Measurements from ENCODE around the gene CAPN9.

The CAPN9 gene

DNA sequence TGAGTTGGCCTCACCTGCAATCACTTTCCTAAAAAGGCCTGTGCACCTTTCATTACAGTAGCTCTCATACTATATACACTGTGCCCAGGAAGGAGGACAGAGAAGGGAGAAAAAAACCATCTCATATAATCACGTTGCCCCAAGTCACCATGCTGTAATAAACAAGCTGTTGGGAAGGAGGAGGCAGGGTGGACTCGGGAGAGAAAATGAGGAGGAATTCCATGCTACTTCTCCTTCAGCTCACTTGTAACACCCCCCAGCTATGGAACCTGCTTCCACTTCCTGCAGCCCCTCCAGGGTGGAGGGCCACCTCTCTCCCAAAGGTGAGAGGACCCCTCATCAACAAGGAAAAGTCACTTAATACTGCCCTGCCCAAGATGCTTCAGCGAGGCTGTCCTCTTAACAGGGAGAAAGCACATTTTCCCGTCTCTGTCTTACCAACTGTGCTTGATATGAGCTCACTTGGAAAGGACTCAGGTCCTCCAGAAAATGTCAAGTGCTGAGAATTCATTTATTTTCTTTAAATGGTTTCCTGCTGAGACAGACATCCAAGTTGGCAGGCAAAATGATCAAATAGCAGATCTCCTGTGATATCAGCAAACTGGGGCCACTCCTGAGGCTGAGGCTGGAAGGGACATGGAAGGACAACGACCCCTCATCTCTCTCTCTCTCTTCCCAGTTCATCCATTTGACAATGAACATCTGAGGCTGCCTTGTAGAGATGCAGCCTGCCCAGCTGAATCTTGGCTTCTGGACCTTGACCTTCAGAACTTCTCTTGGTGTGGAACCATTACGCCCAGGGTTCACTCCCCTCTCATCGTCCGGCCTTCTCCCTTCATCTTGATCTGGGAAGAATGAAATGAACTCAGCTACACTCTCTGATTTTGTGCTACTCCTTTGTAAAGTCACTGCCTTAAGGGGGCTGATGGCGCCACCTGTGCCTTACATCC, 54.0 kb downstream of the CAPN9 start:
- DNase-seq = no peak

DNA sequence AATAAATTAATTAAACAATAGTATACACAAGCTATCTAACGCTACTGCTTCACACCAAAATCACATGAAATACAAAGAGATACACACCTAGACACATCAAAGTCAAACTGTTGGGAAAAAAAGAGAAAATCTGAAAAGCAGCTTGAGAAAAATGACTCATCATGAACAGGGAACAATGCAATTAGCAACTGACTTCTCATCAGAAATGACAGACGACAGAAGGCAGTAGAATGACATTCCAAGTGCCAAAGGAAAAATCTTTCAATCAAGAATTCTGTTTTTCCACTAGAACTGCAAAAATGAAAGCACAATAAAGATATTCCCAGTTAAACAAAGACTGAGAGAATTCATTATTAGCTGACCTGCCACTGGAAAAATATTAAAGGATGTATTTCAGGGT, 57.2 kb downstream of the CAPN9 start:
- no peak for DNase-seq

DNA sequence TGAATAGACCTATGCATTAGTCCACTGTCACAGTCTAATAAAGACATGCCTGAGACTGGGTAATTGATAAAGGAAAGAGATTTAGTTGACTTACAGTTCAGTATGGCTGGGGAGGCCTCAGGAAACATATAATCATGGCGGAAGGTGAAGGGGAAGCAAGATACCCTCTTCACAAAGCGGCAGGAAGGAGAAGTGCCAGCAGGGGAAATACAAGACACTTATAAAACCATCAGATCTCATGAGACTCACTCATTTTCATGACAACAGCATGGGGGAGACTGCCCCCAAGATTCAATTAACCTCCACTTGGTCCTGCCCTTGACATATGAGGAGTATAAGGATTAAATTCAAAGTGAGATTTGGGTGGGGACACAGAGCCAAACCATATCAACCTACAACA, 59.4 kb downstream of the CAPN9 start:
- DNase-seq = no peak

DNA sequence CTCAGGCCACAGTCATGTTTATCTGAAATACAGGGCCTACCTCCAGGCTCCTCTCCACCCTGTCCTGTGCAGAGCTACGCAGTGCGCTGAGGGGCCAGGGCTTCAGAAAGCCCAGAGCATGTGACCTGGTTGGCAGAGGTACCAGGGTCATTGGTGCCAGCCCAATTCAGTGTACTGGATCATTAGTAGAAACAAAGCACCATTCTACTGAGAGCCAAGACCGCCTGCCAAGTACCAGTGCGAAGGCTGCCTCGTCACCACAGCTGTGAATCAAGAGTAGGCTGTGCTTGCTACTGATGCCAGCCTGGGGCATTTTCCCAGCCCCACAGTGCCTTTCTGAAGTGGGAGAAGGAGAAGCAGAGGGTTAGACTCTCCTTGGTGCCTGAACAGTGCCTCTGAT, 59.8 kb downstream of the CAPN9 start:
- DNase-seq = no peak

DNA sequence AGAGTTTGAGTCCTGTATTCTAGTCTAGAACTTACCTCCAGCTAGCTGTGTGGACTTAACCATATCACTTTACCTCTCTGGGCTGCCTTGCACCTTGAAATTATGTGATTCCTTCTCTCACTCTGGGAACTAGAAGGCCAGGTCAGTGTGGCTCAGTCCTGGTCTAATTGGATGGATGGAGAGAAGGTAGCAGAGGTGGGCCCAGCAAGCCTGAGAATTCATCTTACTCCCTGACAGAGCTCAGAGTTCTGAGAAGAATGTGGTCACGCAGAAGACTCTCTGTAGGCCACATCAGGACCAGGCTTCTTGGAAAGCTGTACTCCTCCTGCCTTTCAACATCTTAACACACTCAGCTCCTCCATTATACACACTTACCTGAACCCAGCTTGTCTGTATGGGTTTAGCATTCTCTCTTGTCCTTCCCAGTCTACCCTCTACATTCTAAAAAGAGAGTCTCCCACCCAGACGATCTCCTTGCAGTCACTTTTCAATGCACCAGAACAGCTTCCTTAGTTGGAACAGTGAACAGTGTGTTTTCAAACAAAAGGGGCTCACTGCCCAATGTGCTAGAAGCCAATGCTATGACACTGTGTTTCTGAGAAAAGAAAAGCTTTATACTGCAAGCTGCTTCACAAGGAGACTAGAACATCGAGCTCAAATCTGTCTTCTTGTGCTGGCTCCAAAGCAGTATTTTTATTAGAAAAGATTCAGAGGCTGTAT, 60.5 kb downstream of the CAPN9 start:
- no peak for DNase-seq

DNA sequence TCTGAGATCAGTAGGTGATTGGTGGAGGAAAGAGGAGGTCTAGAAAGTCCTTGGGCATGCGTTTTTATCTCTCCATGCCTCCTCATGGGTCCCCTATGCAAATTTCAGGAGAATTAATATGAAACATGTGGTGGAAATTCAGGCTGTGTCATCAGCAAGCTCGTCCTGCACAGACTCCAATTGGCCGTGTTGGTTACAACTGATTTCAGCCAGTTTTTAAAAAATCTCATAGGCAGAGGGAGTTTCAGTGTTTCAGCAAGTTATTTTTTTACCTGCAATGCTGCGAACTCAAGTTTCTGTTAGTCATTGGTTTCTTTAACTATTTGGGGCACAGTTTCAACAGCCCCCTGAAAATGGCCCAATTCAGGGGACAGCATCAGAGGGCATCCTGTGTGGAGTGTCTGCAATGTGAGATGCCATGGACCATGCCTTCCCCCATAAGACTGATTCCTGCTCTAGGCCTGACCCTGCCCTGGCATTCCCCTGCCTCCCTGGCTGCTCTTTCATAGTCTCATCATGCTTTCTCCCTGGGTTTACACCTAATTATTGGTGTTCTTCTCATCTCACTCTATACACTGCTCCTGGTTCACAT, 61.2 kb downstream of the CAPN9 start:
- DNase-seq = no peak

DNA sequence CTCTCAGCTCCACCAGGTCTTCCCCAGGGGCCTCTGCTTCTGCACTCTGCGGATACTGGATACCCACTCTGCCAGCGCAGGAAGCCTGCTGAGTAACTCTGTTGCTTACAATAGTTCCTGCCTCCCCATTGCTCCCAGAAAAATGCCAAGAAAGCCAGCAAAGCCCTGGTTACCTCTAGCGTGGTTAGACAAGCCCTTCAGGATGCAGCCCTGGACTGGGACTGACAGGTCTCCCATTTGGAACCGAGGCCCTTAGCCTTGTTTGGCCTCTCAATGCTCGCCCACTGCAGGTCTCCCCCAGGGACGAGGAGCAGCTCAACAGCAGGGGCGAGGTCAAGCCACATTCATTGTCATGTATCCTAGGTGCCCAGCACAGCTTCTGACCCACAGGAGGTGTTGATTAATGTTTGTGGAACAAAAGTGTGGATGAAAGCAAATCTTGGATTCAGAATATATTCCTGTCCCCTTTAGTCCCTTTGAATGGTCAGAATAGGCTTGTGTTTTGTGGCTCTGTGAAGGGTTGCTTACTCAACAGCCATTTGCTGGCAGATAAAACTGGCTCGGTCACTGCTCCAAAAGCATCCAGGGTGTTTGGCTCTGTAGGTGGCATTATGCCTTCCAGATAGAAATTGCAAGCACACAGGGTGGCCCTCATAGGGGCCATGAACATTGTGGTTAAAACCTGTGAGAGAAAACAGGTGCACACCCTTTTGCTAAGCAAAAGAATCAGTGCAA, 62.2 kb downstream of the CAPN9 start:
- DNase-seq = no peak

DNA sequence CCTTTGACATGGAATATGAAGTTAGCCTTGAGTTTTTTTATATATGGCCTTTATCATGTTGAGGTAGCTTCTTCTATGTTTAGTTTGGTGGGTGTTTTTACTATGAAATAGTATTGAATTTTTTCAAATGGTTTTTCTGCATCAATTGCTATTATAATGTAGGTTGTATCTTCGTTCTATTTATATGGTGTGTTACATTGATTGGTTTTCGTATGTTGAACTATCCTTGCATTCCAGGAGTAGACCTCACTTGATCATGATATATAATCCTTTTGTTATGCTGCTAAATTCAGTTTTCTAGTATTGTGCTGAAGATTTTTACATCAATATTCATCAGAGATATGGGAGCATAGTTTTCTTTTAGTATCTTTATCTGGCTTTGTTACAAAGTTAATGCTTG, 65.4 kb downstream of the CAPN9 start:
- DNase-seq = no peak

DNA sequence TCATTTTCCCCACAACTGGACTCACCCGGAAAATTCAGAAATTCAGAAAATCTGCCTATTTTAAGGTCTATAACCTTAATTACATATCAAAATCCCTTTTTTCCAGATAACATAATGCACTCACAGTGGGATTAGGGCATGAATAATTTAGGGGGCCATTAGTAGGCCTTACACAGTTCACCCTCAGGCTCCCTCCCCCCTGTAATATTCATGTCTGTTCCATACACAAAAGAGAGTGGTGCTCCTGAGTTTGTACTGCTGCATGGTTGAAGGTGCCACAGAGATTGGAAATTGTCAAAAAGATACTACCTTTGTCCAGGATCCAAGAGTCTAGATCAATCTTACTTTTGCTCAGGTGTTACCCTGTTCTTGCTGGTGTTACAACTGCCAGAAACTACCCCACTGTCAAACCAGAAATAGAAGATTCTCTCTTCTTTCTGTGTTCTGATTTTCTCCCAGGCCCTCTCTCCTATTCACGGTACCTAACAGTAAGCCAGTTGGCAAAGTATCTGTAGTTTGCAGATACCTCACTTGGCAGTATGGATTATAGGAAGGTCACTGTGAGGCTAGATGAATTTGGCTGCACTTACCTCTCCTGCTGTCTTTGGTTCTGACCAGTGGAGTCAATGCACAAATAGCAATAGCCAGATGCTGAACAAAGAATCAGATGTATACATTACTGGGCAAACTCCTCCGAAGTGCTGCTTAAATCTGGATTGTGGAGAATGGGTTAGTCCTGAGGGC, 67.9 kb downstream of the CAPN9 start:
- DNase-seq = no peak

DNA sequence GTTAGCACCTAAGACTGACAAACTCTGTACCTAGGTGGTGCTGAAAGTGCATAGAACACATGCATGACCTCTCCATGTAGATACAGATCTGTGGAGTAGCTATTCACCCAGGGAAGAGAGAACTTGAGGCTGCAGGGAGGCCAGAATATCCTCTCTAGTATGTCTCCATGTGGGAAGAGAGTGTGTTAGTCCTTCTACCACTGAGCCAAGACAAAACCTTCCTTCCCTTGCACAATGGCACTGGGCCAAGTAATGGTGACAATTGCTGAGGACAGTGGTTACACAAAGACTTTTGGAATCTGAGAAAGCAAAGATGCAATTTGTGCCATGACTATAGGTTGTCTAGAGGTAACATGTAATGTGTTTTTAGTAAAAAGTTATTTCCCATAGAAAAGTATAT, 68.8 kb downstream of the CAPN9 start:
- DNase-seq = no peak

DNA sequence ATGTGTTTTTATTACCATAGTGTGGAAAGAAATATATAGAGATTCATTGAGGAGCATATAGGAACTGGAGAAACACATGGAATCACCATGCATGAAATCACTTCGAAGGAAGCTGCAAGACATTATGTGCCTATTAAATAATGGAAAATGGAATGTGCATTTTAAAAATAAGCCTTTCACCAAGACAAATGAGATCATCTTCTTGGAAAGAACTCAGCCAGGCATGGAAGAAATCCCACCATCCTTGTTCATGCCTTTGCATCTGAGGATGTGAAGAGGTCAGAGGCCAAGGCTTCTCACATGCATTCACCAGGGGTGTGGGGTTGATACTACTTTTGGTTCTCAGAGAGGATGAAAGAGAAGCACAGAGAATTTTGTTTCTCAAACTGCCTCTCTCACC, 71.2 kb downstream of the CAPN9 start:
- DNase-seq = no peak

DNA sequence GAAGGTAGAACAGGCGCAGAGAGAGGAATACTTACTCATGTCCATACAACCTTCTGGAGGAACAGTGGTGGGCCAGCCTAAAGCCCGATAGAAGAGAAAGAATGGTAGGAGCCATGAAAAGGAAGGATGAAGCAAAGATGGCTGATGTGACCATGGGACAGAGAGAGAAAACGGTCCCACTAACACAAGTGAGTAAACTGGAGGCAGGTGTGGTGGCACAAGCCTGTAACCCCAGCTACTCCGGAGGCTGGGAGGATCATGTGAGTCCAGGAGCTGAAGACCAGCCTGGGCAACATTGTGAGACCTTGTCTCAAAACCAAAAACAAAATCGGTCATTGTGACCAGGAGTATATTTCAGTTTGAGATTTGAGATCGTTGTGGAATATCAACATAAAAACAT, 71.7 kb downstream of the CAPN9 start:
- DNase-seq = no peak

DNA sequence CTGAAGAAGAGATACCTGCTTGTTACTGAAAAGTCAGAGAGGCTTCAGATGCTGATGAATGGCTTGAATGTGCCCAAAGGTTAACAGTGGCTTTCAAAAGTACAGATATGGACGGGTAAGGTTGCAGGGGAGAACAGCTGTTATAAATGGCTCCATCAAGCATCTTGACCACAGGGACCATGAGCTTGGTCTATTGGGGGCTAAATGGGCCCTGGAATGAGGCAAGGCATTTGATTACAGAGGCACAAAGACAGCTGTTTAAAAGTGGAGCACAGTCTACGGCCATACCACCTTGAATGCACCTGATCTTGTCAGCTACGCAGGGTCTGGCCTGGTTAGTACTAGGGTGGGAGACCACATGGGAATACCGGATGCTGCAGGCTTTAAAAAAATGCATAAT, 72.8 kb downstream of the CAPN9 start:
- no peak for DNase-seq

DNA sequence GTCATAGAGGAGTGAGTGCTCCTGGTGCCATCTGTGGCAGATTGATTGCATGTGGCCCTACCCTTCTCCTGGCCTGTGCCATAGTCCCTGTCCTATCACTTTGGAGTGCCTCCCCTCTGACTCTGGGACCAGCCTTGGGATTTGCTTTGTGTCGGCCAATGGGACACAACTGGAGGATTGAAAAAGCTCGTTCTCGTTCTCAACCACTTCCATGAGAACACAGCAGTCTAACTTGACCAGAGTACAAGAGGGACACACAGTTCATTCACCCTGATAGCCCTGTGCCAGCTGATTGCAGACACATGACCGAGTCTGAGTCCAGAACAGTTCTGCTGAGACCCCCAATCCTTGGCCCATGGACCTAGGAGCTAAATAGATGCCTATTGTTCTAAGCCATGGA, 73.4 kb downstream of the CAPN9 start:
- no peak for DNase-seq

DNA sequence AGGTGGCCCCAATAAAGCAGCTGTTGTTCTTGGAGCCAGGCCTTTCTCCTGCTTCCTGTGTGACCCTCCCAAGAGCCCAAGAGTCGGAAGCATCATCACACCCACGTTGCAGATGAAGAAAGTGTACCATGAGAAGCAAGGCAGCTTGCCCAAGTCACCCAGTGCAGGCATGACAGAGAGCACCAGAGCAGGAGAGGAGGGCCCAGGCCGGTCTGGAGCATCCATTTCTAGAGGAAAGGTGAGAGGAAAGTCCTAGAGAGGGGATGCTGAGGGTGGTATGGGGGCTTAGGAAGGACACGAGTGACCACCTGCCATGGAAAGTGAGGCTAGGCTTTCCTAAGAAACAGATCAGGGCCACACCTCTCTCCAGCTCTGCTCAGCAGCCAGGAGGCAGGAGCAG, 74.2 kb downstream of the CAPN9 start:
- DNase-seq = no peak

DNA sequence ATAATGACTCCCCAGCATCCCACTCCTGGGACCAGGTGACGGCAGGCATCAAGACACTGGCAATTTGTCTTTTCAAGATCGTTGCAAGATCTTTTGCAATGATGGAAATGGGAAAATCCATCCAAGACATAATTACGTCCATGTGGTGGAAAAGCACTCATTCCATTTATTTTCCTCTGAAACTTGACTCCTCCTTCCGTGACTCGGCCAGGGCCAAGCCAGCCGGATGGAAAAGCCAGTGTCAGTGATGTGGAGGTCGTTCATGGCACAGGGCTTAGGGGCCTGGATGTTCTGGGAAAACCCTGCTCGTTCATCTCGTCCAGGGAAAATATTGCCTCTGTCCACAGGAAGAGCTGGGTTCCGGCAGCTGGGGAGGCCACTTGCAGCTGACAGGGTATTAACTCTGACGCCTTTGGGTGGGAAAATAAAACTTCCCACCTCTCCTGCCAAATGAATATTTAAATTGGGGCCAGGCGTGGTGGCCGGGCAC, 74.9 kb downstream of the CAPN9 start:
- DNase-seq = no peak

DNA sequence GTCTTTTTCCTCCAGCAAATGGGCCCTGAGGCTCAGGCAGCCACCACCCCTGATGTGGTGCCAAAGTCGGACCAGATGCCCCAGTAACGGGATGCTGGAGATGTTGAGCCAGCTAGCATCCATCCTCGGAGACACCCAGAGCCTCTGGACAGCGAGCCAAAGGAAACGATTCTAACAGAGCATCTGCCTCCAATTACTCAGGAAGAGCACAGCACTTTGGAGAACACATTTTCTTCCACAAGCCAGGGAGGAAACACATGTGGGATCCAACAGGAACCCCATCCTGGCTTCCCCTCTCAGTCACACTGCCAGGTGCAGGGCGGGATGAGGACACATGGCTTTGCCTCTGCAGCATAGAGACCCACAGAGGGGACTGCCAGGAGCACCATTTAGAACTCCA, 76.2 kb downstream of the CAPN9 start:
- no peak for DNase-seq

DNA sequence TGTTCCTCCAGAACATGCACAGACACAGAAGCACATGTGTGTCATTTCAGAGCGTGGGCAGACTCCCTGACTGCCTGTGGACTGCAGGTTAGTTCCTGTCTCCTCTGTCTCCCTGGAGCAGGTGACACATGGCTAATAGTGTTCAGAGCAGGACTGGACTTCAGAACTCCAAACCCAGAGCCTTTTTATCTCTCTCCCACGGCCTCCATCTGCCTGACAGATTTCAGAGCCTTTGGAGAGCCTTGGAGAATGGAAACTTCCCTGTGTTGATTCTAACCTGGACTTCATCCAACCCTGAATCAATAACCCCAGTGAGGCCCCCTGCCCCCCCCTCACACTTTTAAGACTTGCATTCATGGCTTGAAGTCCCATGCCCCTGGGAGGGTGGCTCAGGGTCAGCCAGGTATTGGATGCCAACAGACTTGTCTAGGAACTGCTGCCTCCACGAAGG, 76.8 kb downstream of the CAPN9 start:
- no peak for DNase-seq

DNA sequence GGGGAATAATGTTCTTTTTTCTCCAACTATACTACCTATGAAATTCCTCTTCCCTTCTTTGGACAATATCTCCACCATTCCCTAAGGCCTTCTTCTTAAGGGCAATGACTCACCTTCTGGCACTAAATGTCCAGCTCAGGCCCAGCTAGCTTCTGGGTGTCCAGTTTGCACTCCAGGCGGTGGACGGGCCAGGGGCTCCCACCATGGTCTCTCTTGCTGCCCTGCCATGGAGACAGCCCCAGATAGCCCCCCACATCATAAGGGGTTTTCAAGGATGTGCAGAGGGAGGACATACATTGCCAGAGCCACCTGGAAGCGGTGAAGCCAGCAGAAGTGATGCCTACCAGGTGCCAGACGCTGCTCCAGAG, 77.3 kb downstream of the CAPN9 start:
- no peak for DNase-seq

DNA sequence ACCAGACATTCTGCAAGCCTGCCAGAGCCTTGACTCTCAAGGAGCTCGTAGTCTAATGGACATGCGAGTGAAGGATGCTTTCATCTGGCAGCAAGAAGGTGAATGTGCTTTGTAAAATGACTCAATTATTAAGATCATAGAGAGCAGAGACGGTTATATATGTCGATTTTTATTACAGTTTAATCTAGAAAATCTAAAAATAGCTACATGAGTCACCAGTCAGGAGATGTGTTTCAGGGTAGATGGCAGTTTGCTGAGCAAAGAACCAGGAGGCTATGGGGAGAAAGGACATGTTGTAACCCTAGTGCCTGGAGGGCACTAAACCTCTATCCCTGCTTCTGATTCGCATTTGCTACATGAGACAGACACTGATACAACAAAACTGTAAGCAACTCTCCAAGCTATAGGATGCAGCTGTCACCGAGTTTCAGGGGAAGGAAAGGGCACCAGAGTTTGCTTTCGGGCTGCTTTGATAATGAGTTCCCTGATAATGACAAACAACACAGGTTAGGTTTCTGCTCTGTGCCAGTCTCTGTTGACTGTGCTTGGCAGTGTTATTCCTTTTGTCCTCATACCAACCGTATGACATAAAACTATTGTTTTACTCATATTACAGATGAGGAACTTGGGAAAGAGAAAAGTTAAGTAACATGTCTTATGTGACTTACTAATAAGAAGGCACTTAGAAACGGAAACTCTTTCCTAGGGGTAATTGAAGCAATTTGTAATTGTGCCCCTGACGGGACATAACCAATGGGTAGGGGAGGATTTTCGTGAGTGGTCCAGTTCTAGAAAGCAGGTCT, 77.9 kb downstream of the CAPN9 start:
- no peak for DNase-seq

DNA sequence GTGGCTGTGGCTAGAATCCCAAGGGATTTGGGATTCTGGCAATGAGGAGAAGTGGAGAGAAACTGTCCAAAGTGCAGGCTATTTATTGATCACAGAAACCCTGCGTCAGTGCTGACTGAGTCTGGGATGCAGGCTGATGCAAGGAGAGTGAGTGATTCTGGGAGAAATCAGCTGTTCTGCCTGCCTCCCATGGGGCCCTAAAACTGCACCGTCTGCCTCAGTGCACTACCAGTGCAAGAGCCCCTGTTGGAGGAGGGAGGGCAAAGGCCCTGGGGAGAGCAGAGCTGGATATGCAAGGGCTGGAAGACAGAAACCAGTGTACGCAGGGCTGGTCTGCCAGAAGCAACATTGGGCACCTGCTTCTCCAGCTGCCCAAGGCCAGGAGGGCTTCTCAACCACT, 78.6 kb downstream of the CAPN9 start:
- no peak for DNase-seq

All from bone marrow (tissue), 2 donors.